Bronchial epithelial cell (primary cell): Measurements from ENCODE around the gene PLS1. TPM values are rescaled to one million over a fixed set of nuclear protein-coding genes. Genes with fewer than 3 reads are reported as not detected.
"Not testable (repeated sequence)": the region's sequence is repeated elsewhere in the genome, so short reads cannot be mapped to it uniquely, and the experiment has no call there.

Experiments
- DNase-seq: peaks from one replicate; pipeline ENCODE4 v3.0.0-alpha.2; 2010; ENCODE audit warnings: low read depth
- FAIRE-seq: peaks from 2 replicates; lab custom pipeline; 2011; peaks lifted over from hg19 to GRCh38; lab: Jason Lieb, UNC
- H3K27me3 ChIP-seq: 2 replicates; pipeline ENCODE4 v1.5.1; 2011; ENCODE audit warnings: low read length; ENCODE audit not compliant: control insufficient read depth, insufficient read depth
- H3K36me3 ChIP-seq: 2 replicates; pipeline ENCODE4 v1.5.1; 2011; ENCODE audit warnings: low read length; ENCODE audit not compliant: control insufficient read depth, insufficient read depth
- H3K4me3 ChIP-seq: 2 replicates; pipeline ENCODE4 v1.5.1; 2011; ENCODE audit warnings: mild to moderate bottlenecking, low read depth, low read length, control low read depth
- total RNA-seq: library from RNA; depleted of rRNA; stranded (reverse); fragments of >200 nt; gene quantifications from 2 replicates; pipeline ENCODE4 v1.2.1, GENCODE V29; 2014
- TF ChIP-seq, protein P1 (sequence below): IDR thresholded peaks from 2 replicates; pipeline ENCODE4 v1.5.1; 2011; ENCODE audit warnings: mild to moderate bottlenecking, moderate library complexity, low read length, control low read depth, inconsistent platforms; ENCODE audit not compliant: insufficient read depth, severe bottlenecking

PLS1 gene
- total RNA-seq, 1 donor from 2014 or later, result 17.1 TPM

GRCh38 chr3:142706321-142707127, 110.3 kb downstream of the PLS1 start:
- DNase-seq (no peak), FAIRE-seq (no peak)
- TF ChIP-seq, protein P1, sequence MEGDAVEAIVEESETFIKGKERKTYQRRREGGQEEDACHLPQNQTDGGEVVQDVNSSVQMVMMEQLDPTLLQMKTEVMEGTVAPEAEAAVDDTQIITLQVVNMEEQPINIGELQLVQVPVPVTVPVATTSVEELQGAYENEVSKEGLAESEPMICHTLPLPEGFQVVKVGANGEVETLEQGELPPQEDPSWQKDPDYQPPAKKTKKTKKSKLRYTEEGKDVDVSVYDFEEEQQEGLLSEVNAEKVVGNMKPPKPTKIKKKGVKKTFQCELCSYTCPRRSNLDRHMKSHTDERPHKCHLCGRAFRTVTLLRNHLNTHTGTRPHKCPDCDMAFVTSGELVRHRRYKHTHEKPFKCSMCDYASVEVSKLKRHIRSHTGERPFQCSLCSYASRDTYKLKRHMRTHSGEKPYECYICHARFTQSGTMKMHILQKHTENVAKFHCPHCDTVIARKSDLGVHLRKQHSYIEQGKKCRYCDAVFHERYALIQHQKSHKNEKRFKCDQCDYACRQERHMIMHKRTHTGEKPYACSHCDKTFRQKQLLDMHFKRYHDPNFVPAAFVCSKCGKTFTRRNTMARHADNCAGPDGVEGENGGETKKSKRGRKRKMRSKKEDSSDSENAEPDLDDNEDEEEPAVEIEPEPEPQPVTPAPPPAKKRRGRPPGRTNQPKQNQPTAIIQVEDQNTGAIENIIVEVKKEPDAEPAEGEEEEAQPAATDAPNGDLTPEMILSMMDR, result no peak
- Histone ChIP-seq H3K36me3 (no peaks in the 10 kb centered on the region), H3K4me3 (no peak overlapping the region), H3K27me3 (no peaks in the 10 kb centered on the region)

- no peak for DNase-seq
- Histone ChIP-seq H3K27me3 (no peaks in the 10 kb centered on the region), H3K4me3 (no peak overlapping the region), H3K36me3 (no peaks in the 10 kb centered on the region)
- no peak for FAIRE-seq
- TF ChIP-seq, protein P1, result no peak
These were observed 113.0 kb downstream of the PLS1 start for GRCh38 chr3:142709207-142709606.

DNA sequence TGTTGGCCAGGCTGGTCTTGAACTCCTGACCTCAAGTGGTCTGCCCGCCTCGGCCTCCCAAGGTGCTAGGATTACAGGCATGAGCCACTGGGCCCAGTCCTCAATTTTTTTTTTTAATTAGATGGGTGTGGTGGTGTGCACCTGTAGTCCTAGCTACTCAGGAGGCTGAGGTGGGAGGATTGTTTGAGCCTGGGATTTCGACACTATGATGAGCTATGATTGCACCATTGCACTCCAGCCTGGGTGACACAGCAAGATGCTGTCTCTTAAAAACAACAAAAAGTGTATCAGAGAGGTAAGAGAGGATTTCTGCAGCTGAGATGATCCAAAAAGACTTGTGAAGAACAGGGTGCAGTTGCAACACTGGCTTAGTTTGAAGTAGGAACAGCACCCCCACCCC, 118.7 kb downstream of the PLS1 start:
- not testable (repeated sequence) for H3K27me3 ChIP-seq, DNase-seq, FAIRE-seq, H3K4me3 ChIP-seq, H3K36me3 ChIP-seq

DNA sequence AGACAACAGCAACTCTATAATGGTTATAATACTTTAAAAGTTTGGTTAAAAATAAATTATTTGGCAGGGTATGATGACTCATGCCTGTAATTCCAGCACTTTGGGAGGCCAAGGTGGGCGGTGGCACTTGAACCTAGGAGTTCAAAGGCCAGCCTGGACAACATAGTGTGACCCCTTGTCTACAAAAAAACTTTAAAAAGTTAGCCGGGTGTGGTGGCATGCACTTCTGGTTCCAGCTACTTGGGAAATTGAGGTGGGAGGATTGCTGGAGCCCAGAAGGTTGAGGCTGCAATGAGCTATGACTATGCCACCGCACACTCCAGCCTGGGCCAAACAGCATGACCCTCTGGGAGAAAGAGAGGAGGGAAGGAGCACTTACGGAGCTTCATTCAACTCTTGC, 119.9 kb downstream of the PLS1 start:
- Histone ChIP-seq H3K36me3 (no peaks in the 10 kb centered on the region), H3K27me3 (no peaks in the 10 kb centered on the region), H3K4me3 (no peak overlapping the region)
- TF ChIP-seq, protein P1, result no peak
- FAIRE-seq, result no peak
- DNase-seq, result no peak

- TF ChIP-seq, protein P1, result no peak
- Histone ChIP-seq H3K4me3 (peak overlapping the region; percentile 76), H3K36me3 (no peaks in the 10 kb centered on the region), H3K27me3 (no peaks in the 10 kb centered on the region)
- DNase-seq (no peak), FAIRE-seq (no peak)
These were observed 127.4 kb downstream of the PLS1 start for GRCh38 chr3:142723665-142723967.

DNA sequence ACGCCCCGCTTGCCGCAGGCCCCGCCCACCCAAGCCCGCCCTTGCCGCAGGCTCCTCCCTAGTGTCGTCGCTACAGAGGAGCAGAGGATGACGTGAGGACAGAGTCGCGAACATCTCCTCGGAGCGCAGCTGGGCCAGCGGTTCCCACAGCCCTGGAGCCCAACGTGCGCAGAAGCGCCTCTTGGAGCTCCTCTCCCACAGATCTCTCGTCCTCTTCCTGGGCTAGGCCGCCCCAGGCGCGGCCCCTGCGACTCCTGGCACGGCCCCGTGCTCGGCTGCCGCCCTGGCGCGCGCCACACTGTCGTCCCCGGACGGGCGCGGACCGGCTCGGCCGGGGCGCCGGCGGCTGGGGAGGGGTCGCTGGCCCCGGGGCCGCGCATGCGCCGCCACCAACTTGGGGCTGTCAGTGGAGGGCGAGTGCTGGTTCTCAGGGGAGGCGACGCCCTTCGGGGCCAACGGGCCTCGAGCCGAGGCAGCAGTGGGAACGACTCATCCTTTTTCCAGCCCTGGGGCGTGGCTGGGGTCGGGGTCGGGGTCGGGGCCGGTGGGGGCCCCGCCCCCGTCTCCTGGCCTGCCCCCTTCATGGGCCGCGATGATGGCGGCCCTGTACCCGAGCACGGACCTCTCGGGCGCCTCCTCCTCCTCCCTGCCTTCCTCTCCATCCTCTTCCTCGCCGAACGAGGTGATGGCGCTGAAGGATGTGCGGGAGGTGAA, 127.9 kb downstream of the PLS1 start, which contains the start of gene TRPC1:
TRPC1 (plus strand) TSS at position 67 of the 714 bp plus-strand sequence; CDS start at position 593, 526 bp downstream.
- Histone ChIP-seq H3K27me3 (no peaks in the 10 kb centered on the region), H3K36me3 (no peaks in the 10 kb centered on the region), H3K4me3 (peak within 1 kb of the TSS; percentile 76)
- peak; percentile 65 for DNase-seq
- TF ChIP-seq, protein P1, result no peak
- FAIRE-seq, result no peak
